HG02852 (cell line): Measurements from ENCODE around the gene STIMATE.

ENCODE experiments used
- ATAC-seq: cut with Tn5 transposase; IDR thresholded peaks from one replicate; pipeline ENCODE4 v1.9.1; 2021; ENCODE audit warnings: mild to moderate bottlenecking, moderate library complexity; ENCODE audit not compliant: unreplicated experiment

STIMATE gene

GRCh38 chr3:52843108-52843865, 54.1 kb downstream of the STIMATE start:
- no peak for ATAC-seq

GRCh38 chr3:52842424-52842823, 54.9 kb downstream of the STIMATE start:
- ATAC-seq, result no peak

- no peak for ATAC-seq
Observed at GRCh38 chr3:52841981-52842340, 55.4 kb downstream of the STIMATE start.

- ATAC-seq, result peak; percentile 66
Observed at GRCh38 chr3:52841211-52841980, 56.0 kb downstream of the STIMATE start.

GRCh38 chr3:52839892-52840545, 57.3 kb downstream of the STIMATE start:
- no peak for ATAC-seq

- ATAC-seq, result no peak
Observed at GRCh38 chr3:52839268-52839575, 58.1 kb downstream of the STIMATE start.

- no peak for ATAC-seq
Observed at GRCh38 chr3:52838561-52839267, 58.6 kb downstream of the STIMATE start.

GRCh38 chr3:52836986-52837385, 60.4 kb downstream of the STIMATE start:
- ATAC-seq, result no peak

- no peak for ATAC-seq
Observed at GRCh38 chr3:52836471-52836845, 60.9 kb downstream of the STIMATE start.

GRCh38 chr3:52835766-52836470, 61.4 kb downstream of the STIMATE start:
- no peak for ATAC-seq

GRCh38 chr3:52834871-52835501, 62.4 kb downstream of the STIMATE start, which contains the start of gene MUSTN1:
Gene MUSTN1, minus strand, starts transcription at chr3:52835019. Its CDS starts 71 bp downstream, at chr3:52834948.
- ATAC-seq, result no peak

GRCh38 chr3:52833202-52833601, 64.1 kb downstream of the STIMATE start:
- ATAC-seq, result no peak

GRCh38 chr3:52831500-52832301, 65.6 kb downstream of the STIMATE start:
- ATAC-seq, result no peak

- ATAC-seq, result no peak
Observed at GRCh38 chr3:52830535-52831258, 66.7 kb downstream of the STIMATE start, which contains the start of gene ITIH4. Gene ITIH4, minus strand, starts transcription at chr3:52830672. Its CDS starts 30 bp downstream, at chr3:52830642.

GRCh38 chr3:52829906-52830463, 67.4 kb downstream of the STIMATE start:
- ATAC-seq, result no peak

GRCh38 chr3:52829482-52829881, 67.9 kb downstream of the STIMATE start:
- no peak for ATAC-seq

GRCh38 chr3:52827866-52828376, 69.4 kb downstream of the STIMATE start:
- no peak for ATAC-seq

- ATAC-seq, result no peak
Observed at GRCh38 chr3:52827441-52827840, 69.9 kb downstream of the STIMATE start.
